ENCODE data around the gene BCAN. TPM values are rescaled to one million over a fixed set of nuclear protein-coding genes. Genes with fewer than 3 reads are reported as not detected.

BCAN gene, protein sequence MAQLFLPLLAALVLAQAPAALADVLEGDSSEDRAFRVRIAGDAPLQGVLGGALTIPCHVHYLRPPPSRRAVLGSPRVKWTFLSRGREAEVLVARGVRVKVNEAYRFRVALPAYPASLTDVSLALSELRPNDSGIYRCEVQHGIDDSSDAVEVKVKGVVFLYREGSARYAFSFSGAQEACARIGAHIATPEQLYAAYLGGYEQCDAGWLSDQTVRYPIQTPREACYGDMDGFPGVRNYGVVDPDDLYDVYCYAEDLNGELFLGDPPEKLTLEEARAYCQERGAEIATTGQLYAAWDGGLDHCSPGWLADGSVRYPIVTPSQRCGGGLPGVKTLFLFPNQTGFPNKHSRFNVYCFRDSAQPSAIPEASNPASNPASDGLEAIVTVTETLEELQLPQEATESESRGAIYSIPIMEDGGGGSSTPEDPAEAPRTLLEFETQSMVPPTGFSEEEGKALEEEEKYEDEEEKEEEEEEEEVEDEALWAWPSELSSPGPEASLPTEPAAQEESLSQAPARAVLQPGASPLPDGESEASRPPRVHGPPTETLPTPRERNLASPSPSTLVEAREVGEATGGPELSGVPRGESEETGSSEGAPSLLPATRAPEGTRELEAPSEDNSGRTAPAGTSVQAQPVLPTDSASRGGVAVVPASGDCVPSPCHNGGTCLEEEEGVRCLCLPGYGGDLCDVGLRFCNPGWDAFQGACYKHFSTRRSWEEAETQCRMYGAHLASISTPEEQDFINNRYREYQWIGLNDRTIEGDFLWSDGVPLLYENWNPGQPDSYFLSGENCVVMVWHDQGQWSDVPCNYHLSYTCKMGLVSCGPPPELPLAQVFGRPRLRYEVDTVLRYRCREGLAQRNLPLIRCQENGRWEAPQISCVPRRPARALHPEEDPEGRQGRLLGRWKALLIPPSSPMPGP
- total RNA-seq, result not detected

DNA sequence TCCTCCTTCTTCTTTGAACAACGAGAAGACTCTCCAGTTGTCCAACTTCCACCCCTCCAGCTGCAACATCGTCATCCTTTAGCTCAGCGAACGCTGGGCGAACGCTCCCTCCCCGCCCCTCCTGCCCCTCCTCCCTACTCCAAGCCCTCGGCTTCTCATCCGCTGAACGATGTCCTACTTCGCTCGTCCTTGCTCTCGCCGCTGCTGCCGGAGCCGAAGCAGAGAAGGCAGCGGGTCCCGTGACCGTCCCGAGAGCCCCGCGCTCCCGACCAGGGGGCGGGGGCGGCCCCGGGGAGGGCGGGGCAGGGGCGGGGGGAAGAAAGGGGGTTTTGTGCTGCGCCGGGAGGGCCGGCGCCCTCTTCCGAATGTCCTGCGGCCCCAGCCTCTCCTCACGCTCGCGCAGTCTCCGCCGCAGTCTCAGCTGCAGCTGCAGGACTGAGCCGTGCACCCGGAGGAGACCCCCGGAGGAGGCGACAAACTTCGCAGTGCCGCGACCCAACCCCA lies at the start of gene BCAN:
Gene BCAN, plus strand, starts transcription at position 357 of the 504 bp plus-strand sequence. CDS start 3,938 bp downstream, outside the sequence.
- Mint-ChIP-seq H3K36me3 (ENCODE audit: low read depth) (no peaks in the 10 kb centered on the region), H3K4me1 (ENCODE audit: low read depth) (peaks cover 20% of the 10 kb centered on the region), H3K9me3 (no peaks in the 10 kb centered on the region), H3K27me3 (peaks cover 78% of the 10 kb centered on the region), H3K4me3 (peak within 1 kb of the TSS; percentile 10), H3K27ac (no peak within 1 kb of the TSS)
- TF ChIP-seq, protein P1, sequence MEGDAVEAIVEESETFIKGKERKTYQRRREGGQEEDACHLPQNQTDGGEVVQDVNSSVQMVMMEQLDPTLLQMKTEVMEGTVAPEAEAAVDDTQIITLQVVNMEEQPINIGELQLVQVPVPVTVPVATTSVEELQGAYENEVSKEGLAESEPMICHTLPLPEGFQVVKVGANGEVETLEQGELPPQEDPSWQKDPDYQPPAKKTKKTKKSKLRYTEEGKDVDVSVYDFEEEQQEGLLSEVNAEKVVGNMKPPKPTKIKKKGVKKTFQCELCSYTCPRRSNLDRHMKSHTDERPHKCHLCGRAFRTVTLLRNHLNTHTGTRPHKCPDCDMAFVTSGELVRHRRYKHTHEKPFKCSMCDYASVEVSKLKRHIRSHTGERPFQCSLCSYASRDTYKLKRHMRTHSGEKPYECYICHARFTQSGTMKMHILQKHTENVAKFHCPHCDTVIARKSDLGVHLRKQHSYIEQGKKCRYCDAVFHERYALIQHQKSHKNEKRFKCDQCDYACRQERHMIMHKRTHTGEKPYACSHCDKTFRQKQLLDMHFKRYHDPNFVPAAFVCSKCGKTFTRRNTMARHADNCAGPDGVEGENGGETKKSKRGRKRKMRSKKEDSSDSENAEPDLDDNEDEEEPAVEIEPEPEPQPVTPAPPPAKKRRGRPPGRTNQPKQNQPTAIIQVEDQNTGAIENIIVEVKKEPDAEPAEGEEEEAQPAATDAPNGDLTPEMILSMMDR (IDR thresholded peaks at IDR 0.05), result no peak
- ATAC-seq (peak; percentile 26), DNase-seq (peak; percentile 41)
- intact Hi-C loops (cut with micrococcal nuclease), result no loop called here
- ChIA-PET POLR2A (interaction anchor here (0.8 kb wide), 1 partner anchor 10 kb away, joined by 3 read pairs; no protein-coding TSS in a partner anchor), CTCF (interaction anchor here (1.7 to 12.8 kb wide), 5 partner anchors 10 to 256 kb away, joined by 4 to 146 read pairs (median 34); no protein-coding TSS in a partner anchor)

DNA sequence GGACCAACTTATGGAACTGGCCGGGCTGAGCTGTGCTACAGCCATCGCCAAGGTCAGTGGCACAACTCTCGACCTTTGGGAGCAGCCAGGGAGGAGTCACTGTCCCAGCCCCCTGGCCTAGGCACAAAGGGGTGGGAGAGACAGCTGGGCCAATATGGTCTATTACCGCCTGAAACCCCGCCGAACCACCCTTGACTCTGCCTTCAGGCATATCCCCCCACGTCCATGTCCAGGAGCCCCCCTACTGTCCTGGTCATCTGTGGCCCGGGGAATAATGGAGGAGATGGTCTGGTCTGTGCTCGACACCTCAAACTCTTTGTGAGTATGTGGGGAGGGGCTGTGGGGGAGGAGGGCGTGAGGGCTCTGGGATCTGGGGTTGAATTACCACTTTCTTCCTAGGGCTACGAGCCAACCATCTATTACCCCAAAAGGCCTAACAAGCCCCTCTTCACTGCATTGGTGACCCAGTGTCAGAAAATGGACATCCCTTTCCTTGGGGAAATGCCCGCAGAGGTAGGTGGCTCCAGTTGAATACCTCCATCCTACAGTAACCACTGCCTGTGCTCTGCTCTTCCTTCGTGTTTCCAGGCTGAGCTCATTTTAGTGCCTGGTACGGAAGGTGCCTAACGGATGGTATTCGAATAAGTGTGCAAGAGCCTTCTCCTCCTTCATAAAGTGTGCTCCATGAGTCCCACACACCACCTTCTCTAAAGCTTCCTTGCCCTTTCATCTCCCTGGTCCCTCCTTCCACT lies 49.6 kb upstream of the BCAN start:
- Mint-ChIP-seq H3K27ac (peak overlapping the region; percentile 81), H3K36me3 (ENCODE audit: low read depth) (peaks cover 30% of the 10 kb centered on the region), H3K4me1 (ENCODE audit: low read depth) (peaks cover 30% of the 10 kb centered on the region), H3K27me3 (no peaks in the 10 kb centered on the region), H3K4me3 (peak overlapping the region; percentile 77), H3K9me3 (no peaks in the 10 kb centered on the region)
- no peak for ATAC-seq
- POLR2A ChIA-PET, result interaction anchor here (1.0 to 5.2 kb wide), 19 partner anchors 8 to 221 kb away, joined by 3 to 66 read pairs (median 6); partner anchors contain the start of genes GPATCH4, MEF2D and TTC24
- TF ChIP-seq, protein P1 (IDR thresholded peaks at IDR 0.05), result no peak
- CTCF ChIA-PET, result interaction anchor here (0.8 to 5.8 kb wide), 15 partner anchors 8 to 146 kb away, joined by 3 to 24 read pairs (median 4); partner anchors contain the start of genes GPATCH4 and MEF2D
- intact Hi-C loops (cut with micrococcal nuclease), result no loop called here
- DNase-seq, result peak; percentile 11

DNA sequence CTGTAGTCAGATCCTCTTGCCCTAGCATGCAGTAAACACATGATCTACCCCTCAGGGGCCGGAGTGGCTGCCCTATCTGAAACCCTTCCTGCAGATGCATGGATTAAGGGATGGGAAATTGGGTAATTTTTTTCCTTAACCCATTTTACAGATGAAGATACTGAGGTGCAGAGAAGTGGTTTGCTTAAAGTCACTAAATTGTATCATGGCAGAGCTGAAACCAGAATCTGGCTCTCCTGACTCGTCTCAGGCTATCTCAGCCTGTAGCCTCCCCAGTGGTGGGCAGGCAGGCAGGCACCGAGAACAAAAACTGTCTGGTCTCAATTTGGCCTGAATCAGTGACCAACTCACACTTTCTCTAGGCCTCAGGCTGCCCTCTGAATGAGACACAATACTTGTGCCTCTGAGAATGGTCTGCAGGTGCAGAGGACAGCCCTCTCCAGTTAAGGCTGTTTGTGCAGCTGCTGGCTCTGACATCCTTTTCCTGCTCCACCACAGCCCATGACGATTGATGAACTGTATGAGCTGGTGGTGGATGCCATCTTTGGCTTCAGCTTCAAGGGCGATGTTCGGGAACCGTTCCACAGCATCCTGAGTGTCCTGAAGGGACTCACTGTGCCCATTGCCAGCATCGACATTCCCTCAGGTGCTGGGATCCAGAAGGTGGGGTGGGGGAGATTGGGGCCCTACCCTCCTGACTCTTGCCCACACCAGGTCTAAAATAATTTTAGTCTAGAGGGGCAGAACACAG lies 48.8 kb upstream of the BCAN start:
- no peaks in the 10 kb centered on the region for H3K9me3 Mint-ChIP-seq
- H3K4me3 Mint-ChIP-seq, result peak overlapping the region; percentile 77
- ATAC-seq, result no peak
- CTCF ChIA-PET, result interaction anchor here (1.0 to 5.8 kb wide), 10 partner anchors 12 to 133 kb away, joined by 3 to 24 read pairs (median 4); partner anchors contain the start of gene MEF2D
- no peaks in the 10 kb centered on the region for H3K27me3 Mint-ChIP-seq
- peak; percentile 21 for DNase-seq
- peak overlapping the region; percentile 81 for H3K27ac Mint-ChIP-seq
- H3K36me3 Mint-ChIP-seq (ENCODE audit: low read depth), result peaks cover 36% of the 10 kb centered on the region
- TF ChIP-seq, protein P1 (IDR thresholded peaks at IDR 0.05), result no peak
- intact Hi-C loops (cut with micrococcal nuclease), result no loop called here
- POLR2A ChIA-PET, result interaction anchor here (0.9 to 5.2 kb wide), 13 partner anchors 8 to 222 kb away, joined by 3 to 66 read pairs (median 4); partner anchors contain the start of genes MEF2D and TTC24
- H3K4me1 Mint-ChIP-seq (ENCODE audit: low read depth), result peaks cover 31% of the 10 kb centered on the region

DNA sequence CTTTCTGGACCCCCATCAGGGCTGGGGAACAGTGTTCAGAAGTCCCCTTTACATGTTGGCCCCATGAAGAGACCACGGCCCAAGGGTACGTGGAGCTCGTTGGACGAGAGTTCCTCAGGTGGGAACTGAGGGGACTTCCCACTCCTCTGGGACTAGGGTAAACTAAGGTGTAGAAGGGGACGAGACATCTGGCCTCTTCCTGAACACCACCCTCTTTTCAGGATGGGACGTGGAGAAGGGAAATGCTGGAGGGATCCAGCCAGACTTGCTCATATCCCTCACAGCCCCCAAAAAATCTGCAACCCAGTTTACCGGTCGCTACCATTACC lies 48.3 kb upstream of the BCAN start:
- CTCF ChIA-PET, result interaction anchor here (0.8 to 5.8 kb wide), 9 partner anchors 8 to 208 kb away, joined by 3 to 24 read pairs (median 5); partner anchors contain the start of genes MEF2D and TTC24
- Mint-ChIP-seq H3K36me3 (ENCODE audit: low read depth) (peaks cover 41% of the 10 kb centered on the region), H3K4me1 (ENCODE audit: low read depth) (peaks cover 37% of the 10 kb centered on the region), H3K4me3 (no peak overlapping the region), H3K27me3 (no peaks in the 10 kb centered on the region), H3K27ac (peak overlapping the region; percentile 55), H3K9me3 (no peaks in the 10 kb centered on the region)
- POLR2A ChIA-PET, result interaction anchor here (0.6 to 5.2 kb wide), 9 partner anchors 9 to 128 kb away, joined by 3 to 66 read pairs (median 4); partner anchors contain the start of gene TTC24
- intact Hi-C loops (cut with micrococcal nuclease), result no loop called here
- no peak for ATAC-seq
- TF ChIP-seq, protein P1 (IDR thresholded peaks at IDR 0.05), result no peak
- no peak for DNase-seq

All from activated CD8-positive, alpha-beta T cell treated with anti-CD3 and anti-CD28 coated beads for 36 hours (primary cell).